Neural cell (in vitro differentiated cells): ENCODE results near the gene CFAP65. TPM values are rescaled to one million over a fixed set of nuclear protein-coding genes. Genes with fewer than 3 reads are reported as not detected.

ENCODE experiments used
- H2AFZ ChIP-seq: fragments of 200-600, 300-800 bp; sonication (generic), shearing (Covaris generic); 2 replicates; pipeline ENCODE4 v1.6.0; 2014; ENCODE audit warnings: low read depth, mild to moderate bottlenecking, antibody characterized with exemption, low read length, moderate library complexity
- H3F3A ChIP-seq: fragments of 200-600 bp; shearing (Covaris generic); 2 replicates; pipeline ENCODE4 v1.6.1; 2016; ENCODE audit warnings: mild to moderate bottlenecking, moderate library complexity, mixed read lengths, antibody characterized with exemption, low read length; ENCODE audit not compliant: insufficient read depth, poor library complexity, severe bottlenecking
- H3K27ac ChIP-seq: fragments of 200-600, 300-800 bp; sonication (generic), shearing (Covaris generic); 2 replicates; pipeline ENCODE4 v1.5.1; 2014; ENCODE audit warnings: mild to moderate bottlenecking, low read length, moderate library complexity
- H3K27me3 ChIP-seq: fragments of 300-800, 200-600 bp; sonication (generic), shearing (Covaris generic); 2 replicates; pipeline ENCODE4 v1.6.0; 2014; ENCODE audit warnings: mild to moderate bottlenecking, low read depth, low read length, moderate library complexity; ENCODE audit not compliant: insufficient read depth
- H3K36me3 ChIP-seq: fragments of 300-800, 200-600 bp; sonication (generic), shearing (Covaris generic); 2 replicates; pipeline ENCODE4 v1.5.1; 2014; ENCODE audit warnings: mild to moderate bottlenecking, antibody characterized with exemption, low read length, moderate library complexity; ENCODE audit not compliant: insufficient read depth
- H3K4me2 ChIP-seq: fragments of 300-800, 200-600 bp; sonication (generic), shearing (Covaris generic); 2 replicates; pipeline ENCODE4 v1.6.0; 2014; ENCODE audit warnings: mild to moderate bottlenecking, low read length
- H3K4me3 ChIP-seq: fragments of 300-800, 200-600 bp; sonication (generic), shearing (Covaris generic); 2 replicates; pipeline ENCODE4 v1.5.1; 2014; ENCODE audit warnings: mild to moderate bottlenecking, low read length, moderate library complexity
- H3K79me2 ChIP-seq: fragments of 200-600 bp; shearing (Covaris generic); replicated peaks from 2 replicates; pipeline ENCODE4 v1.6.0; 2014; ENCODE audit warnings: mild to moderate bottlenecking, low read length, moderate library complexity; ENCODE audit not compliant: insufficient read depth
- H3K9ac ChIP-seq: fragments of 300-800, 200-600 bp; sonication (generic), shearing (Covaris generic); 2 replicates; pipeline ENCODE4 v1.6.1; 2016; ENCODE audit warnings: mild to moderate bottlenecking, low read length, mixed read lengths
- H3K9me2 ChIP-seq: fragments of 200-600 bp; shearing (Covaris generic); 2 replicates; pipeline ENCODE4 v1.6.1; 2016; ENCODE audit warnings: mild to moderate bottlenecking, low read length, mixed read lengths; ENCODE audit not compliant: insufficient read depth
- H3K9me3 ChIP-seq: fragments of 200-600, 300-800 bp; sonication (generic), shearing (Covaris generic); 2 replicates; pipeline ENCODE4 v1.6.1; 2016; ENCODE audit warnings: mild to moderate bottlenecking, mixed run types, low read length, moderate library complexity, mixed read lengths
- H4K20me1 ChIP-seq: fragments of 200-600 bp; shearing (Covaris generic); 2 replicates; pipeline ENCODE4 v1.6.1; 2016; ENCODE audit warnings: mild to moderate bottlenecking, mixed run types; ENCODE audit not compliant: insufficient read depth
- EP300 ChIP-seq: fragments of 450-650 bp; conservative IDR thresholded peaks from 2 replicates; pipeline ENCODE4 v1.6.1; 2014; ENCODE audit warnings: antibody characterized with exemption, mild to moderate bottlenecking, moderate library complexity; ENCODE audit not compliant: poor library complexity, severe bottlenecking
- EZH2 ChIP-seq: fragments of 200-600, 300-800 bp; shearing (Covaris generic), sonication (generic); IDR thresholded peaks from 2 replicates; pipeline ENCODE4 v1.6.1; 2014; ENCODE audit warnings: antibody characterized with exemption, low read length, borderline replicate concordance, mild to moderate bottlenecking; ENCODE audit not compliant: insufficient read depth, poor library complexity, severe bottlenecking
- MXI1 ChIP-seq: fragments of 450-650 bp; conservative IDR thresholded peaks from 2 replicates; pipeline ENCODE4 v1.6.1; 2014; ENCODE audit warnings: antibody characterized with exemption, mild to moderate bottlenecking; ENCODE audit not compliant: poor library complexity, severe bottlenecking
- POLR2AphosphoS5 ChIP-seq: IDR thresholded peaks from 2 replicates; pipeline ENCODE4 v1.6.1; 2012
- RAD21 ChIP-seq: fragments of 450-650 bp; conservative IDR thresholded peaks from 2 replicates; pipeline ENCODE4 v1.6.1; 2014; ENCODE audit warnings: antibody characterized with exemption, mild to moderate bottlenecking, moderate library complexity
- SMC3 ChIP-seq: fragments of 450-650 bp; conservative IDR thresholded peaks from 2 replicates; pipeline ENCODE4 v1.6.1; 2014; ENCODE audit warnings: antibody characterized with exemption, mild to moderate bottlenecking, moderate library complexity; ENCODE audit not compliant: poor library complexity
- TAF1 ChIP-seq: IDR thresholded peaks from 2 replicates; pipeline ENCODE4 v1.6.1; 2012; ENCODE audit warnings: low read depth
- polyA plus RNA-seq: library from polyadenylated mRNA; depleted of rRNA; stranded (reverse); fragments of >200 nt; gene quantifications from 2 replicates; pipeline ENCODE4 v1.2.3, GENCODE V29; 2014
- TF ChIP-seq, protein P1 (sequence below): IDR thresholded peaks from 2 replicates; pipeline ENCODE4 v1.6.1; 2012; ENCODE audit warnings: borderline replicate concordance
- TF ChIP-seq, protein P2 (sequence below): fragments of 450-650 bp; IDR thresholded peaks from 2 replicates; pipeline ENCODE4 v1.5.1; 2014; ENCODE audit warnings: antibody characterized with exemption, mild to moderate bottlenecking, moderate library complexity; ENCODE audit not compliant: poor library complexity, severe bottlenecking

CFAP65 gene
- polyA plus RNA-seq, 1 donor from 2014 or later, result 1.1 TPM

DNA sequence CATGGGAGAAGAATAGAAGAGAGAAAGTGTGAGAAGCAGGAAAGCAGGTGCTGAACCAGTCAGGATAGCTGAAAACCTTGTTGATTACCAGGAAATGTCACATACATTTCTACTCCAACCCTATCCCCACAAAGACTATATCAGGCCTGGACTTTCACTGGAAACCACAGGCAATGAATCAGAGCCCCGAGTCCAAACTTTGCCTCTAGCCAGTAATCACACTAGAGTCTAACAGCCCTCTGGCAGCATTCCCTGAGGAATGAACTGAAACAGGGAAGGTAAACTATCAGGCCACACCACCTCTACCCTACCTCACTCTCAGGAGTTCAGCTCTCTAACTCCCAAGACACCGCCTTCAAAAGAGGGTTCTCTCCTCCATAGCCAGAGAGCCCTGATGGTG, 38.1 kb upstream of the CFAP65 start:
- H2AFZ ChIP-seq, result no peak overlapping the region
- H3K4me3 ChIP-seq, result no peak overlapping the region

DNA sequence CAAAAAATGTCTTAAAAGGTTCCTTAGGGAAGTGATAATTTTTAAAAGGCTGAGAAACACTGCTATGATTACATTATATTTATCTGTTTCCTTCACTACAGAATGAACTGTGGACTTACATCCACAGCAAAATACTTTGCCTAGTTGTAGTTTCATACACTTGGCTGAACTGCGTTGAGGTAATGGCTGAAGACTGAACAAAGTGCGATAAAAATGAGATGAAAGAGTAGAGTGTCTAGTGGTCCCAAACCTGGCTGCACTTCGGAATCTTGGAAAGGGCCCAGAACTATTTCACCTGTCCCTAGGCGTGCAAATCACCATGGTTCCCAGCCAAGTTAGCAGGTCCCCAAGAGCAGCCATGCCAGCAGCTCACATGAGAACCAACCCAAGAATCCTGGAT, 37.6 kb upstream of the CFAP65 start:
- Histone ChIP-seq H2AFZ (no peak overlapping the region), H3F3A (no peaks in the 10 kb centered on the region)

More for the DNA sequence above, 38.1 kb upstream of the CFAP65 start:
- Histone ChIP-seq H3K4me2 (no peak overlapping the region), H3K36me3 (no peaks in the 10 kb centered on the region), H3K9ac (no peak overlapping the region), H3K79me2 (no peaks in the 10 kb centered on the region), H3K27ac (no peak overlapping the region), H3K9me2 (no peaks in the 10 kb centered on the region), H4K20me1 (no peaks in the 10 kb centered on the region), H3K9me3 (no peaks in the 10 kb centered on the region), H3K27me3 (no peaks in the 10 kb centered on the region), H3F3A (no peaks in the 10 kb centered on the region)
- TF ChIP-seq SMC3 (no peak), TAF1 (no peak), POLR2AphosphoS5 (no peak)

More for the DNA sequence above, 37.6 kb upstream of the CFAP65 start:
- H3K36me3 ChIP-seq, result no peaks in the 10 kb centered on the region
- H3K9me2 ChIP-seq, result no peaks in the 10 kb centered on the region
- H3K27me3 ChIP-seq, result no peaks in the 10 kb centered on the region
- no peaks in the 10 kb centered on the region for H3K9me3 ChIP-seq
- H3K27ac ChIP-seq, result no peak overlapping the region
- H3K4me3 ChIP-seq, result no peak overlapping the region
- no peak overlapping the region for H3K4me2 ChIP-seq
- TF ChIP-seq TAF1, result no peak
- TF ChIP-seq RAD21, result no peak
- TF ChIP-seq, protein P1, sequence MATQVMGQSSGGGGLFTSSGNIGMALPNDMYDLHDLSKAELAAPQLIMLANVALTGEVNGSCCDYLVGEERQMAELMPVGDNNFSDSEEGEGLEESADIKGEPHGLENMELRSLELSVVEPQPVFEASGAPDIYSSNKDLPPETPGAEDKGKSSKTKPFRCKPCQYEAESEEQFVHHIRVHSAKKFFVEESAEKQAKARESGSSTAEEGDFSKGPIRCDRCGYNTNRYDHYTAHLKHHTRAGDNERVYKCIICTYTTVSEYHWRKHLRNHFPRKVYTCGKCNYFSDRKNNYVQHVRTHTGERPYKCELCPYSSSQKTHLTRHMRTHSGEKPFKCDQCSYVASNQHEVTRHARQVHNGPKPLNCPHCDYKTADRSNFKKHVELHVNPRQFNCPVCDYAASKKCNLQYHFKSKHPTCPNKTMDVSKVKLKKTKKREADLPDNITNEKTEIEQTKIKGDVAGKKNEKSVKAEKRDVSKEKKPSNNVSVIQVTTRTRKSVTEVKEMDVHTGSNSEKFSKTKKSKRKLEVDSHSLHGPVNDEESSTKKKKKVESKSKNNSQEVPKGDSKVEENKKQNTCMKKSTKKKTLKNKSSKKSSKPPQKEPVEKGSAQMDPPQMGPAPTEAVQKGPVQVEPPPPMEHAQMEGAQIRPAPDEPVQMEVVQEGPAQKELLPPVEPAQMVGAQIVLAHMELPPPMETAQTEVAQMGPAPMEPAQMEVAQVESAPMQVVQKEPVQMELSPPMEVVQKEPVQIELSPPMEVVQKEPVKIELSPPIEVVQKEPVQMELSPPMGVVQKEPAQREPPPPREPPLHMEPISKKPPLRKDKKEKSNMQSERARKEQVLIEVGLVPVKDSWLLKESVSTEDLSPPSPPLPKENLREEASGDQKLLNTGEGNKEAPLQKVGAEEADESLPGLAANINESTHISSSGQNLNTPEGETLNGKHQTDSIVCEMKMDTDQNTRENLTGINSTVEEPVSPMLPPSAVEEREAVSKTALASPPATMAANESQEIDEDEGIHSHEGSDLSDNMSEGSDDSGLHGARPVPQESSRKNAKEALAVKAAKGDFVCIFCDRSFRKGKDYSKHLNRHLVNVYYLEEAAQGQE, result no peak
- TF ChIP-seq MXI1, result no peak
- TF ChIP-seq EZH2, result no peak
- no peak for TF ChIP-seq POLR2AphosphoS5
- no peak for TF ChIP-seq SMC3
- TF ChIP-seq EP300, result no peak
- TF ChIP-seq, protein P2, sequence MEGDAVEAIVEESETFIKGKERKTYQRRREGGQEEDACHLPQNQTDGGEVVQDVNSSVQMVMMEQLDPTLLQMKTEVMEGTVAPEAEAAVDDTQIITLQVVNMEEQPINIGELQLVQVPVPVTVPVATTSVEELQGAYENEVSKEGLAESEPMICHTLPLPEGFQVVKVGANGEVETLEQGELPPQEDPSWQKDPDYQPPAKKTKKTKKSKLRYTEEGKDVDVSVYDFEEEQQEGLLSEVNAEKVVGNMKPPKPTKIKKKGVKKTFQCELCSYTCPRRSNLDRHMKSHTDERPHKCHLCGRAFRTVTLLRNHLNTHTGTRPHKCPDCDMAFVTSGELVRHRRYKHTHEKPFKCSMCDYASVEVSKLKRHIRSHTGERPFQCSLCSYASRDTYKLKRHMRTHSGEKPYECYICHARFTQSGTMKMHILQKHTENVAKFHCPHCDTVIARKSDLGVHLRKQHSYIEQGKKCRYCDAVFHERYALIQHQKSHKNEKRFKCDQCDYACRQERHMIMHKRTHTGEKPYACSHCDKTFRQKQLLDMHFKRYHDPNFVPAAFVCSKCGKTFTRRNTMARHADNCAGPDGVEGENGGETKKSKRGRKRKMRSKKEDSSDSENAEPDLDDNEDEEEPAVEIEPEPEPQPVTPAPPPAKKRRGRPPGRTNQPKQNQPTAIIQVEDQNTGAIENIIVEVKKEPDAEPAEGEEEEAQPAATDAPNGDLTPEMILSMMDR, result no peak
- no peaks in the 10 kb centered on the region for H3K79me2 ChIP-seq
- no peak overlapping the region for H3K9ac ChIP-seq
- H4K20me1 ChIP-seq, result no peaks in the 10 kb centered on the region
